Uterus (tissue), 4 donors: ENCODE measurements around the gene SCD5. TPM values are rescaled to one million over a fixed set of nuclear protein-coding genes. Genes with fewer than 3 reads are reported as not detected.

Source experiments
- DNase-seq, 2 donors: peaks; one replicate each; pipeline ENCODE4 v3.0.0-alpha.2; 2019 to 2020
- H3K27ac ChIP-seq, 2 donors: fragments of 200-600 bp; sonication (generic); 1 replicate in 1 of 2; 2 replicates in 1 of 2; pipeline ENCODE4 v1.5.1; 2016 to 2018
- H3K27me3 ChIP-seq, 2 donors: fragments of 200-600 bp; sonication (generic); one replicate each; pipeline ENCODE4 v1.5.1; 2018 to 2019; ENCODE audit warnings: control low read depth in 1 of 2
- H3K36me3 ChIP-seq, 2 donors: fragments of 200-600 bp; sonication (generic); one replicate each; pipeline ENCODE4 v1.5.1; 2019; ENCODE audit warnings: control low read depth in 1 of 2
- H3K4me1 ChIP-seq, 2 donors: fragments of 200-600 bp; sonication (generic); one replicate each; pipeline ENCODE4 v1.5.1; 2018 to 2019; ENCODE audit warnings: control low read depth in 1 of 2
- H3K4me3 ChIP-seq, 2 donors: fragments of 200-600 bp; sonication (generic); 1 replicate in 1 of 2; 2 replicates in 1 of 2; pipeline ENCODE4 v1.5.1; 2018 to 2019; ENCODE audit warnings: mild to moderate bottlenecking in 1 of 2
- H3K9me3 ChIP-seq, 2 donors: fragments of 200-600 bp; sonication (generic); one replicate each; pipeline ENCODE4 v1.5.1; 2019; ENCODE audit warnings: control low read depth in 1 of 2
- CTCF ChIP-seq, 4 experiments: fragments of 200-600 bp in 2 of 4; fragments of 450-650 bp in 2 of 4; sonication (generic) in 2 of 4; IDR thresholded peaks; one replicate each; pipeline ENCODE4 v1.5.1; 2016 to 2019; ENCODE audit warnings: antibody characterized with exemption in 4 of 4, mild to moderate bottlenecking in 2 of 4, moderate library complexity in 1 of 4
- POLR2A ChIP-seq, 2 donors: fragments of 450-650 bp; IDR thresholded peaks; one replicate each; pipeline ENCODE4 v1.6.1; 2016; ENCODE audit warnings: antibody characterized with exemption in 2 of 2, mild to moderate bottlenecking in 1 of 2, moderate library complexity in 1 of 2
- intact Hi-C: fragments of 100-400 bp; cut with DNase I; formaldehyde crosslinking; loops from one replicate; pipeline ENCODE4 v1.15.1; 2023; ENCODE audit warnings: low total_unique reads
- total RNA-seq, 4 donors: library from RNA; depleted of rRNA in 3 of 4; stranded (reverse); fragments of >200 nt in 3 of 4; gene quantifications; one replicate each; pipeline versions ENCODE4 v1.1.0 to v1.2.4, GENCODE V29; 2014 to 2023
- donor health status: DM: yes; HTN: yes; CAD: no.

Gene SCD5
- total RNA-seq, 4 donors from 2014 or later = 4.1 to 30.3 (median 7.8) TPM

- Histone ChIP-seq H3K4me3 (no peak overlapping the region), H3K4me1 (peaks cover 0 to 5% of the 10 kb centered on the region in 2 donors), H3K27me3 (no peaks in the 10 kb centered on the region), H3K9me3 (no peaks in the 10 kb centered on the region), H3K36me3 (no peaks in the 10 kb centered on the region), H3K27ac (no peak overlapping the region)
- intact Hi-C loops = no loop called here
- DNase-seq = no peak
- TF ChIP-seq POLR2A (IDR thresholded peaks at IDR 0.05) (no peak), CTCF (IDR thresholded peaks at IDR 0.05) (no peak)
Measured at GRCh38 chr4:82747686-82748575, 50.7 kb downstream of the SCD5 start.

DNA sequence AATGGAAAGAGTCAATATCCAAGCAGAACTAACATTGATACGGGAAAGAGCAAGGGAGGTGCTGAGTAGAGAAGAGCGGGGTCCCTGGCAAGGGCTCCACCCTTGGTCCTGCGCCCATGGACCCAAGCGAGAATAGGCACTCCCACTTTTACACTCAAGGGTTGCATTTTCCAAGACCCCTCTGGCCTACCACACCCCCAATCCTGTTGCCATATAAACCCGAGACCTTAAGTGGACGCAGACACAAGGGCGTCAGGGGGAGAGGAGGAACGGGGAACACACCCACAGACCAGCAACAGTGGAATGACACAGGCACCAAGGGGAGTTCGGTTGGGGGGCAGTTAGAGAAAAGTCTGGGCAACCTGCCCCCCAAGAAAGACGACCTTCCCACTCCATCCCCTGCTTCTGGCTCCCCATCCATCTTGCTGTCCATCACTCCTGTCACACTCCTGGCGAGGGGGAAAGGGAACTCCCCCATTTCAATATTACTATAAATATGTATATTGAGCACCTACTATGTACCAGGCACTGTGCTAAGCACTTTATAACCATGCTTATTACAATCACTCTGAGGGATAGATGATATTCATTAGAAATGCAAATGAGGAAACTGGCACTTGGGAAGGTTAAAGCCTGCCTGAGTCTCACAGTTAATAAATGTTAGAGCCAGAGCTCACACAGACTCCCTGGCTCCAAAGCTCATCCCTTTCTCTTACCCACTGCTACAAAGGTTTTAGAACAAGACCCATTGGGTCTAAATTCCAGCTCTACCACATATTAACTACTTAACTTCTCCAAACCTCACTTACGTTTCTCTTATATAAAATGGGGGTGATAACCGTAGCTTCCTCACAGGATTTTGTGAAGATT, 51.7 kb downstream of the SCD5 start:
- no peaks in the 10 kb centered on the region for H3K36me3 ChIP-seq
- no peak overlapping the region for H3K4me3 ChIP-seq
- no peak for TF ChIP-seq POLR2A (IDR thresholded peaks at IDR 0.05)
- no peak for TF ChIP-seq CTCF (IDR thresholded peaks at IDR 0.05)
- no peaks in the 10 kb centered on the region for H3K27me3 ChIP-seq
- no peaks in the 10 kb centered on the region for H3K9me3 ChIP-seq
- no peak for DNase-seq
- no peak overlapping the region for H3K27ac ChIP-seq
- intact Hi-C loops = no loop called here
- peaks cover 0 to under 1% of the 10 kb centered on the region in 2 donors for H3K4me1 ChIP-seq

DNA sequence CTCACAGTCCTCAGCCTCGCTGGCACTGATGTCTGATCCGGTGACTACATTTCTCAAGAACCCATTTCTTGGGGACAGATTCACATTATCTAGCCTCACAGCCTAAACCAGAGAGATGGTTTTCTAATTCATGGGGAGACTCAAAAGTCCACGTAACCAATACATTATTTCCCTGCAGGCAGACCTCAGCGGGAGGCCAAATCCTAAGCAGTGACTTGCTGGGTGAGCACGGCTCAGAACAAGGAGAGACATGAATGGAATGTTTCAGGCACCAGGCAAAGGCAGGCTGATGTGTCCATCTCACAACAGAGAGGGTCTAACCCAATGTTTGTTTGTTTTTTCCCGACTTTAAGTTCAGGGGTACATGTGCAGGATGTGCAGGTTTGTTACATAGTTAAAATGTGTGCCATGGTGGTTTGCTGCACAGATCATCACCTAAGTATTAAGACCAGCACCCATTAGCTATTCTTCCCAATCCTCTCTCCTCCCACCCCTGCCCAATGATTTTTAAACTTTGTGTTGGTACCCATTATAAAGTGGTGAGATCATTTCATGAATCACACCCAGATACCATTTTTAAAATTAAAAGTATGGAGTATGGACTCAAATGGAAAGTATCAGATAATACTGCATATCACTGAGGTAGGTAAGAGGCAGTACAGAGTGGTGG, 53.3 kb downstream of the SCD5 start:
- Histone ChIP-seq H3K4me1 (no peaks in the 10 kb centered on the region), H3K4me3 (no peak overlapping the region), H3K27me3 (no peaks in the 10 kb centered on the region), H3K9me3 (no peaks in the 10 kb centered on the region), H3K36me3 (no peaks in the 10 kb centered on the region), H3K27ac (no peak overlapping the region)
- TF ChIP-seq POLR2A (IDR thresholded peaks at IDR 0.05) (no peak), CTCF (IDR thresholded peaks at IDR 0.05) (no peak)
- DNase-seq = no peak
- intact Hi-C loops = no loop called here

GRCh38 chr4:82744284-82744968, 54.2 kb downstream of the SCD5 start:
- Histone ChIP-seq H3K9me3 (no peaks in the 10 kb centered on the region), H3K27me3 (no peaks in the 10 kb centered on the region), H3K4me3 (no peak overlapping the region), H3K4me1 (no peaks in the 10 kb centered on the region), H3K36me3 (no peaks in the 10 kb centered on the region), H3K27ac (no peak overlapping the region)
- intact Hi-C loops = no loop called here
- DNase-seq = no peak
- TF ChIP-seq POLR2A (IDR thresholded peaks at IDR 0.05) = no peak
- TF ChIP-seq CTCF (IDR thresholded peaks at IDR 0.05) = no peak
